ENCODE data around the gene KAT2B.

- TF ChIP-seq CTCF (IDR thresholded peaks at IDR 0.05; ENCODE audit: poor library complexity, severe bottlenecking) = no peak
- no peak for TF ChIP-seq TAF1 (IDR thresholded peaks at IDR 0.05; ENCODE audit: low read depth)
Measured at GRCh38 chr3:20042331-20042730, 2.1 kb downstream of the KAT2B start.

Data from neural cell (in vitro differentiated cells).